SW 1271 (cell line): Measurements from ENCODE around the gene TPM1.

Source experiments
- DNase-seq, 2 experiments: peaks; one replicate each; lab custom pipeline; 2025; lab: John Stamatoyannopoulos, UW

TPM1 gene

GRCh38 chr15:63041402-63041973, 1.1 kb upstream of the TPM1 start:
- DNase-seq = no peak

GRCh38 chr15:63042877-63043334, 359 bp downstream of the TPM1 start:
- DNase-seq = no peak

GRCh38 chr15:63043335-63044076, 959 bp downstream of the TPM1 start:
- DNase-seq = no peak

- DNase-seq = no peak
Measured at GRCh38 chr15:63044077-63044644, 1.6 kb downstream of the TPM1 start.

- DNase-seq = peak in 1 of 2 experiments; percentile 46
Measured at GRCh38 chr15:63044645-63045464, 2.3 kb downstream of the TPM1 start.

- no peak for DNase-seq
Measured at GRCh38 chr15:63045465-63045840, 2.9 kb downstream of the TPM1 start.

GRCh38 chr15:63045879-63046278, 3.3 kb downstream of the TPM1 start:
- DNase-seq = no peak

GRCh38 chr15:63046917-63047760, 4.6 kb downstream of the TPM1 start:
- no peak for DNase-seq

- DNase-seq = no peak
Measured at GRCh38 chr15:63047792-63048114, 5.2 kb downstream of the TPM1 start.

GRCh38 chr15:63048115-63048775, 5.7 kb downstream of the TPM1 start:
- DNase-seq = peak; percentile 88 to 90

- DNase-seq = peak in 1 of 2 experiments; percentile 72
Measured at GRCh38 chr15:63048776-63049665, 6.5 kb downstream of the TPM1 start.

- no peak for DNase-seq
Measured at GRCh38 chr15:63049783-63050371, 7.3 kb downstream of the TPM1 start.

GRCh38 chr15:63050731-63051155, 8.2 kb downstream of the TPM1 start:
- no peak for DNase-seq

- no peak for DNase-seq
Measured at GRCh38 chr15:63051156-63052066, 8.9 kb downstream of the TPM1 start.

GRCh38 chr15:63052077-63052841, 9.7 kb downstream of the TPM1 start:
- DNase-seq = no peak

- DNase-seq = no peak
Measured at GRCh38 chr15:63052961-63053698, 10.6 kb downstream of the TPM1 start.

GRCh38 chr15:63054281-63054683, 11.7 kb downstream of the TPM1 start:
- no peak for DNase-seq
